ENCODE measurements around the gene DCANP1. TPM values are rescaled to one million over a fixed set of nuclear protein-coding genes. Genes with fewer than 3 reads are reported as not detected.

The DCANP1 gene
- polyA plus RNA-seq, 1 donor (not counting 4 experiments of a cell fraction or from before 2014, with no cell fraction given) = not detected

DNA sequence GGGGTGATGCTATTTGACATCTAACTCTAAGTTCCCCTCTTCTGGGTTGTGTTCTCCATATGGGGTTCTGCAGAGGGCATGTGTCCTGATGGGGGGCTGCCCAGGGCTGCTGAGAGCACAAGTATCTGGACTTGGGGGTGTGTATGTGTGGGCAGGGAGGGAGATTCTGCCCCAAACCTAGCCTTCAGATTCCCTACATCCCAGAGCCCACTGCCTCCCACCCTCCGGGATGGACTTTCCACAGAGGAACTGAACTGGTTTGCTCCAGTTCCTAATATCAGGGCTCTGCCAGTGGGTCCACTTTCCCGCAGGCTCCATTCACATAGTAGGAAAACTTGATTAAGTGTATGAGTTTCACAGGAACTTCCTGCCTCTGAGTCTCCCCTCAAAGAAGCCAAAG is 21.4 kb upstream of the DCANP1 start:
- Histone ChIP-seq H3K4me2 (ENCODE audit: control insufficient read depth, extremely low read depth, insufficient read depth, low read depth, low read length) (no peak overlapping the region), H3K9me1 (ENCODE audit: control insufficient read depth, extremely low read depth, insufficient read depth, low read length) (no peaks in the 10 kb centered on the region), H2AFZ (ENCODE audit: control insufficient read depth, low read length) (no peak overlapping the region), H3K9ac (ENCODE audit: control insufficient read depth, extremely low read depth, insufficient read depth, low read length) (no peak overlapping the region), H3K79me2 (ENCODE audit: control insufficient read depth, insufficient read depth, low read length) (no peaks in the 10 kb centered on the region), H3K4me1 (ENCODE audit: control insufficient read depth, extremely low read depth, insufficient read depth, low read length) (no peaks in the 10 kb centered on the region), H3K27me3 (ENCODE audit: control insufficient read depth, extremely low read depth, insufficient read depth, low read length) (peaks cover 10% of the 10 kb centered on the region), H3K36me3 (ENCODE audit: control insufficient read depth in 2 of 2, extremely low read depth in 1 of 2, insufficient read depth in 2 of 2, low read length in 2 of 2) (no peaks in the 10 kb centered on the region), H3K4me3 (ENCODE audit: control insufficient read depth in 2 of 3, extremely low read depth in 1 of 3, insufficient read depth in 2 of 3, low read depth in 1 of 3, low read length in 3 of 3) (no peak overlapping the region), H4K20me1 (ENCODE audit: control insufficient read depth, extremely low read depth, insufficient read depth, low read length) (no peaks in the 10 kb centered on the region), H3K9me3 (ENCODE audit: control insufficient read depth, low read depth, low read length) (no peaks in the 10 kb centered on the region), H3K27ac (ENCODE audit: control insufficient read depth, insufficient read depth, low read length) (no peak overlapping the region)
- DNase-seq (ENCODE audit: low read depth, low spot score) (no peak), FAIRE-seq (no peak)
- TF ChIP-seq EZH2 (IDR thresholded peaks at IDR 0.05; ENCODE audit: low read length) = no peak
- TF ChIP-seq, protein P1, sequence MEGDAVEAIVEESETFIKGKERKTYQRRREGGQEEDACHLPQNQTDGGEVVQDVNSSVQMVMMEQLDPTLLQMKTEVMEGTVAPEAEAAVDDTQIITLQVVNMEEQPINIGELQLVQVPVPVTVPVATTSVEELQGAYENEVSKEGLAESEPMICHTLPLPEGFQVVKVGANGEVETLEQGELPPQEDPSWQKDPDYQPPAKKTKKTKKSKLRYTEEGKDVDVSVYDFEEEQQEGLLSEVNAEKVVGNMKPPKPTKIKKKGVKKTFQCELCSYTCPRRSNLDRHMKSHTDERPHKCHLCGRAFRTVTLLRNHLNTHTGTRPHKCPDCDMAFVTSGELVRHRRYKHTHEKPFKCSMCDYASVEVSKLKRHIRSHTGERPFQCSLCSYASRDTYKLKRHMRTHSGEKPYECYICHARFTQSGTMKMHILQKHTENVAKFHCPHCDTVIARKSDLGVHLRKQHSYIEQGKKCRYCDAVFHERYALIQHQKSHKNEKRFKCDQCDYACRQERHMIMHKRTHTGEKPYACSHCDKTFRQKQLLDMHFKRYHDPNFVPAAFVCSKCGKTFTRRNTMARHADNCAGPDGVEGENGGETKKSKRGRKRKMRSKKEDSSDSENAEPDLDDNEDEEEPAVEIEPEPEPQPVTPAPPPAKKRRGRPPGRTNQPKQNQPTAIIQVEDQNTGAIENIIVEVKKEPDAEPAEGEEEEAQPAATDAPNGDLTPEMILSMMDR (optimal IDR thresholded peaks at IDR 0.05 in 1 of 3, IDR thresholded peaks at IDR 0.05 in 1 of 3, conservative IDR thresholded peaks at IDR 0.05 in 1 of 3; ENCODE audit: extremely low read depth in 1 of 3, insufficient read depth in 2 of 3, low read length in 3 of 3) = no peak
- dilution Hi-C loops (cut with MboI; ENCODE audit: extremely low pct_ligation_motif_present, low sequenced_read_pairs) = loop anchor here (10.0 to 25.0 kb wide), 2 partner anchors 266 to 369 kb away; partner anchors contain the start of gene SLC25A48

DNA sequence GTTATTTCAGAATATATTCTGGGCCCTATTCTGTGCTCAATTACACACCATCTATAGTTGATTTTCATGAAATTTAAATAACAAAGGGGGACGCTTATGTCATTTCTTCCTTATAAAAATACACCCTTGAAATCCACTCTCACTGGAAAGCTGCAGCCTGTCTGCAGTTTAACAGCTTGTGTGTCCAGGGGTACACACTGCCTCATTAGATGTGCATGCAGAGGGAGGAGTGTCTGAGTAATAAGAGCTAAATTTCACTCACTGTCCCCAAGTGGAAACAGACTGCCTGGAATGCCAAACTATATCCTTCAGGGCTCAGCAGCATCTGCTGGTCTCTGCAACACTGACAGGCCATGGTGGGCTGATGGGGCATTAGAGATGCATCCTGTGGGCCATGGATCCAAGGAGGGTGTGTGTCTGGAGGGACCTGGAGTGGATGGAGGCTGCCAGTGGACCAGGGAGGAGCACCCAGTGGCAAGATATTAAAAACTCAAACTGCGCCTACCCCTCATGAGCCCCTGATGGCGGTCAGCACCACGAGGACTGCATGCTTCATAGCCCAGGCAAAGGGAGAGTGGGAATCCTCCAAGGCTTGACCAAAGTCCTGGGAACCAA is 20.8 kb upstream of the DCANP1 start:
- peaks cover 12% of the 10 kb centered on the region for H3K27me3 ChIP-seq (ENCODE audit: control insufficient read depth, extremely low read depth, insufficient read depth, low read length)
- FAIRE-seq = no peak
- dilution Hi-C loops (cut with MboI; ENCODE audit: extremely low pct_ligation_motif_present, low sequenced_read_pairs) = loop anchor here (10.0 to 25.0 kb wide), 2 partner anchors 267 to 369 kb away; partner anchors contain the start of gene SLC25A48

More for the DNA sequence above, 20.8 kb upstream of the DCANP1 start:
- H3K9ac ChIP-seq (ENCODE audit: control insufficient read depth, extremely low read depth, insufficient read depth, low read length) = no peak overlapping the region
- H3K9me3 ChIP-seq (ENCODE audit: control insufficient read depth, low read depth, low read length) = no peaks in the 10 kb centered on the region
- no peaks in the 10 kb centered on the region for H3K79me2 ChIP-seq (ENCODE audit: control insufficient read depth, insufficient read depth, low read length)
- no peaks in the 10 kb centered on the region for H4K20me1 ChIP-seq (ENCODE audit: control insufficient read depth, extremely low read depth, insufficient read depth, low read length)
- H3K27ac ChIP-seq (ENCODE audit: control insufficient read depth, insufficient read depth, low read length) = no peak overlapping the region
- no peaks in the 10 kb centered on the region for H3K36me3 ChIP-seq (ENCODE audit: control insufficient read depth in 2 of 2, extremely low read depth in 1 of 2, insufficient read depth in 2 of 2, low read length in 2 of 2)
- no peak overlapping the region for H3K4me2 ChIP-seq (ENCODE audit: control insufficient read depth, extremely low read depth, insufficient read depth, low read depth, low read length)
- DNase-seq (ENCODE audit: low read depth, low spot score) = no peak
- no peak overlapping the region for H2AFZ ChIP-seq (ENCODE audit: control insufficient read depth, low read length)
- H3K9me1 ChIP-seq (ENCODE audit: control insufficient read depth, extremely low read depth, insufficient read depth, low read length) = no peaks in the 10 kb centered on the region
- H3K4me1 ChIP-seq (ENCODE audit: control insufficient read depth, extremely low read depth, insufficient read depth, low read length) = no peaks in the 10 kb centered on the region
- H3K4me3 ChIP-seq (ENCODE audit: control insufficient read depth in 2 of 3, extremely low read depth in 1 of 3, insufficient read depth in 2 of 3, low read depth in 1 of 3, low read length in 3 of 3) = no peak overlapping the region
- no peak for TF ChIP-seq EZH2 (IDR thresholded peaks at IDR 0.05; ENCODE audit: low read length)
- TF ChIP-seq, protein P1 (optimal IDR thresholded peaks at IDR 0.05 in 1 of 3, IDR thresholded peaks at IDR 0.05 in 1 of 3, conservative IDR thresholded peaks at IDR 0.05 in 1 of 3; ENCODE audit: extremely low read depth in 1 of 3, insufficient read depth in 2 of 3, low read length in 3 of 3) = no peak

All from keratinocyte (primary cell).